OCI-LY7 (cell line): ENCODE measurements around the gene AKAP9. TPM values are rescaled to one million over a fixed set of nuclear protein-coding genes. Genes with fewer than 3 reads are reported as not detected.

Experiments
- BruUV-seq: library from RNA; stranded (reverse); fragments of 400-500 nt; replicated peaks from 2 replicates; lab custom pipeline; 2021; lab: Mats Ljungman, UMichigan
- CTCF ChIA-PET: fragments of 300-600 bp; sonication (Branson Sonifier 250); formaldehyde crosslinking; loops from one replicate; lab custom pipeline; 2022; ENCODE audit warnings: antibody characterized with exemption; ENCODE audit not compliant: unreplicated experiment; lab: Charles Lee
- POLR2A ChIA-PET: fragments of 300-600 bp; sonication (Branson Sonifier 250); formaldehyde crosslinking; loops from one replicate; lab custom pipeline; 2022; ENCODE audit warnings: antibody characterized with exemption; lab: Charles Lee
- DNase-seq: peaks from one replicate; pipeline ENCODE4 v3.0.0-alpha.2; 2015; ENCODE audit warnings: low spot score
- H2AFZ ChIP-seq: fragments of 200-600 bp; sonication (generic), shearing (Covaris generic); 2 replicates; pipeline ENCODE4 v1.6.1; 2014; ENCODE audit warnings: mild to moderate bottlenecking, antibody characterized with exemption, low read length, moderate library complexity
- H3K27ac ChIP-seq: fragments of 200-600 bp; sonication (generic); 2 replicates; pipeline ENCODE4 v1.5.1; 2014; ENCODE audit warnings: mixed run types, low read depth, mild to moderate bottlenecking, moderate library complexity, low read length, inconsistent platforms; ENCODE audit not compliant: poor library complexity, severe bottlenecking
- H3K36me3 ChIP-seq: fragments of 200-600 bp; sonication (generic); 2 replicates; pipeline ENCODE4 v1.6.1; 2014; ENCODE audit warnings: mild to moderate bottlenecking, antibody characterized with exemption, low read length, moderate library complexity, mixed read lengths; ENCODE audit not compliant: insufficient read depth
- H3K4me1 ChIP-seq: fragments of 200-600 bp; sonication (generic); 2 replicates; pipeline ENCODE4 v1.5.1; 2014; ENCODE audit warnings: mild to moderate bottlenecking, low read length; ENCODE audit not compliant: insufficient read depth, poor library complexity, severe bottlenecking
- H3K4me2 ChIP-seq: fragments of 200-600 bp; sonication (generic); 2 replicates; pipeline ENCODE4 v1.6.1; 2014; ENCODE audit warnings: mild to moderate bottlenecking, low read length
- H3K4me3 ChIP-seq: fragments of 200-600 bp; sonication (generic); 2 replicates; pipeline ENCODE4 v1.5.1; 2014; ENCODE audit warnings: mild to moderate bottlenecking, low read depth, low read length; ENCODE audit not compliant: poor library complexity, severe bottlenecking
- H3K79me2 ChIP-seq: fragments of 200-600 bp; sonication (generic); 2 replicates; pipeline ENCODE4 v1.6.1; 2016; ENCODE audit warnings: low read depth, mild to moderate bottlenecking, low read length, moderate library complexity, mixed read lengths; ENCODE audit not compliant: insufficient read depth
- H3K9me2 ChIP-seq: fragments of 200-600 bp; sonication (generic); 2 replicates; pipeline ENCODE4 v1.6.1; 2016; ENCODE audit warnings: mild to moderate bottlenecking, low read length, mixed read lengths; ENCODE audit not compliant: insufficient read depth
- H3K9me3 ChIP-seq: fragments of 200-600 bp; sonication (generic); 2 replicates; pipeline ENCODE4 v1.6.1; 2014; ENCODE audit warnings: mild to moderate bottlenecking, mixed run types, low read length, mixed read lengths
- H4K20me1 ChIP-seq: fragments of 200-600 bp; sonication (generic); 2 replicates; pipeline ENCODE4 v1.6.1; 2014; ENCODE audit warnings: mild to moderate bottlenecking, antibody characterized with exemption, low read length, moderate library complexity, mixed read lengths; ENCODE audit not compliant: insufficient read depth
- EZH2phosphoT487 ChIP-seq: fragments of 200-600 bp; sonication (generic); IDR thresholded peaks from 2 replicates; pipeline ENCODE4 v1.6.1; 2018; ENCODE audit warnings: low read depth, borderline replicate concordance, mild to moderate bottlenecking, mixed run types, antibody characterized with exemption, low read length, moderate library complexity, mixed read lengths
- intact Hi-C: fragments of 100-400 bp; cut with micrococcal nuclease; formaldehyde crosslinking; loops from one replicate; pipeline ENCODE4 v1.10.0; 2022; ENCODE audit not compliant: unreplicated experiment
- total RNA-seq, 2 experiments: library from RNA; depleted of rRNA in 1 of 2; stranded (reverse); fragments of >200 nt in 1 of 2; shearing (Covaris generic) in 1 of 2; gene quantifications; 2 replicates each; pipeline ENCODE4 v1.2.3, GENCODE V29; 2014 to 2022
- TF ChIP-seq, protein P1 (sequence below): fragments of 200-600 bp; sonication (generic); conservative IDR thresholded peaks from 2 replicates; pipeline ENCODE4 v1.5.1; 2014; ENCODE audit warnings: mild to moderate bottlenecking, antibody characterized with exemption, low read length, moderate library complexity, mixed read lengths

AKAP9 gene
- total RNA-seq, 2 experiments from 2014 or later = 32.6 to 38.1 TPM

DNA sequence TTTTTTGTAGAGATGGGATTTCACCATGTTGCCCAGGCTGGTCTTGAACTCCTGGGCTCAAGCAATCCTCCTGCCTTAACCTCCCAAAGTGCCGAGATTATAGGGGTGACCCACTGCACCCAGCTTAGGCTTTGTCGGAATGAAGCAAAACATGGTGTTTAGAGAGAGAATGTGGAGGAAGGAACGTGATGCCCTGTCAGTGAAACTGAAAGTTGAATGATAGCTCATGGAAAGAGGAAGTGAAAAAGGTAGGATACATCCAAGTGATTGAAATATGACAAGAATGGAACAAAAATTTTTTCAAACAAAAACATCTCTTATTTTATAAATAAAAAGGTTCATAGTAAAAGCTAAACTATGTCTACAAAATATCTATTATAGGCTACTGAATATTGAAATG, 5.9 kb downstream of the AKAP9 start:
- Histone ChIP-seq H4K20me1 (peaks cover 12% of the 10 kb centered on the region; the same call in 1 of the 2 replicates), H3K36me3 (peaks cover 9% of the 10 kb centered on the region), H3K79me2 (peaks cover 90% of the 10 kb centered on the region), H3K4me3 (no peak overlapping the region), H2AFZ (no peak overlapping the region), H3K9me2 (no peaks in the 10 kb centered on the region), H3K4me2 (peak overlapping the region; percentile 17; the same call in 1 of the 2 replicates), H3K4me1 (peaks cover 21% of the 10 kb centered on the region), H3K9me3 (no peaks in the 10 kb centered on the region), H3K27ac (no peak overlapping the region)
- no TSS peak for BruUV-seq
- intact Hi-C loops = loop anchor here (10.0 kb wide), 2 partner anchors 298 to 888 kb away; partner anchors contain the start of genes ANKIB1, CDK6 and KRIT1
- POLR2A ChIA-PET = interaction anchor here (0.6 to 1.8 kb wide), 13 partner anchors 10 to 613 kb away, joined by 3 to 7 read pairs (median 4); partner anchors contain the start of gene MTERF1
- no peak for DNase-seq
- no peak for TF ChIP-seq EZH2phosphoT487
- TF ChIP-seq, protein P1, sequence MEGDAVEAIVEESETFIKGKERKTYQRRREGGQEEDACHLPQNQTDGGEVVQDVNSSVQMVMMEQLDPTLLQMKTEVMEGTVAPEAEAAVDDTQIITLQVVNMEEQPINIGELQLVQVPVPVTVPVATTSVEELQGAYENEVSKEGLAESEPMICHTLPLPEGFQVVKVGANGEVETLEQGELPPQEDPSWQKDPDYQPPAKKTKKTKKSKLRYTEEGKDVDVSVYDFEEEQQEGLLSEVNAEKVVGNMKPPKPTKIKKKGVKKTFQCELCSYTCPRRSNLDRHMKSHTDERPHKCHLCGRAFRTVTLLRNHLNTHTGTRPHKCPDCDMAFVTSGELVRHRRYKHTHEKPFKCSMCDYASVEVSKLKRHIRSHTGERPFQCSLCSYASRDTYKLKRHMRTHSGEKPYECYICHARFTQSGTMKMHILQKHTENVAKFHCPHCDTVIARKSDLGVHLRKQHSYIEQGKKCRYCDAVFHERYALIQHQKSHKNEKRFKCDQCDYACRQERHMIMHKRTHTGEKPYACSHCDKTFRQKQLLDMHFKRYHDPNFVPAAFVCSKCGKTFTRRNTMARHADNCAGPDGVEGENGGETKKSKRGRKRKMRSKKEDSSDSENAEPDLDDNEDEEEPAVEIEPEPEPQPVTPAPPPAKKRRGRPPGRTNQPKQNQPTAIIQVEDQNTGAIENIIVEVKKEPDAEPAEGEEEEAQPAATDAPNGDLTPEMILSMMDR = no peak
- CTCF ChIA-PET = no interaction called here

DNA sequence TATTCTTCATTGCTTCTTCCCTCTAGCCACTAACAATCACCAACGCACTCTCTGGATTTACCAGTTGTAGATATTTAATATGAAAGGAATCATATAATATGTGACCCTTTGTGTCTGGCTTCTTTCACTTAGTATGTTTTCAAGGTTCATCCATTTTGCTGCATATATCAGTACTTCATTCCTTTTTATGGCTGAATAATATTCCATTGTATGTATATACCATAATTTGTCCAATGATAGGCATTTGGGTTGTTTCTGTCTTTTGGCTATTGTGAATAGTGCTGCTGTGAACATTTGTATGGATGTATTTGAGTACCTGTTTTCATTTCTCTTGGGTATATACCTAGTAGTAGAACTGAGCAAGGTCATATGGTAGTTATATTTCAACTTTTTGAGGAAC, 7.3 kb downstream of the AKAP9 start:
- ChIA-PET CTCF (no interaction called here), POLR2A (no interaction called here)
- no peak for DNase-seq
- no peak overlapping the region for H3K27ac ChIP-seq
- H3K4me1 ChIP-seq = peaks cover 11% of the 10 kb centered on the region
- no peak overlapping the region for H2AFZ ChIP-seq
- intact Hi-C loops = loop anchor here (10.0 kb wide), 2 partner anchors 297 to 887 kb away; partner anchors contain the start of genes ANKIB1, CDK6 and KRIT1
- BruUV-seq = no TSS peak
- TF ChIP-seq, protein P1 = no peak
- TF ChIP-seq EZH2phosphoT487 = no peak
- no peaks in the 10 kb centered on the region for H3K9me3 ChIP-seq
- H3K36me3 ChIP-seq = peaks cover 9% of the 10 kb centered on the region
- H4K20me1 ChIP-seq = peaks cover 15% of the 10 kb centered on the region
- no peak overlapping the region for H3K4me2 ChIP-seq
- H3K9me2 ChIP-seq = no peaks in the 10 kb centered on the region
- H3K79me2 ChIP-seq = peaks cover 82% of the 10 kb centered on the region
- H3K4me3 ChIP-seq = no peak overlapping the region

DNA sequence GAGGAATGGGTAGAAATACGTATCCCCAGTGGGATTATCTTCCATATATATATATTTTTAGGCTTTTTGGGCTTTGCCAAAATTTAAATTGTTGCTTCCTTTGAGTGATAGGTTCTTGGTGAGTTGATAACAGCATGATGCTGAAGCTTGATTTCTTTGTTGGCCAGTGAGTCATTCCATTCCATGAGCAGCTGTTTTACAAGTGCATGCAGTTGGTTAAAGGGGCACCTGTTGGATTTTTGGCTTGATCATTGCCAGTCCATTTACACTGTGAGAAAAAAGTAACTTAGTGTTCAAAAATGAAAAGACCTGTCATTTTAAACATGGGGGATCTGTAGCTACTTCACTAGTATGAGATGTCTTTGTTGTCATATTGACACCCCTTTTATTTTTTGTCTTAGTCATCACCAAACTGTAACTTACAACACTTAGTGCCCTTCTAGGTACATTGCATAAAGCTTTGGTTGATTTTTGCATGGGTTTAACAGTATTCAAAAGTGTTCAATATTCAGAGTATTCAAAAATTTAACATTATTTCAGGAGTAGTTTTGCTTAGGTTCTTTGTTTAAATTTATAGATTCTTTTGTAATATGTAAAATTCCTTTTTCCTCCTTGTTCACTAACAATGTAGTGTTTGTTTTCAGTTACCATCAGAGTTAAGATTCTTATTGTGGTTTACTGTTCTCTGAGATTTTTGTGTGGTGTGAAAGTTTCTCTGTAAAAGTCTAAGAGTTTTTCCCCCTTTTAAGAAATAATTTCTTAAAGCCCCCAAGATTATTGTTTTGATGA, 8.8 kb downstream of the AKAP9 start:
- CTCF ChIA-PET = no interaction called here
- intact Hi-C loops = loop anchor here (10.0 kb wide), 2 partner anchors 295 to 885 kb away; partner anchors contain the start of genes ANKIB1, CDK6 and KRIT1

More for the DNA sequence above, 8.8 kb downstream of the AKAP9 start:
- POLR2A ChIA-PET = no interaction called here
- Histone ChIP-seq H3K27ac (no peak overlapping the region), H3K4me1 (peaks cover 11% of the 10 kb centered on the region), H3K4me2 (no peak overlapping the region), H3K79me2 (peaks cover 71% of the 10 kb centered on the region), H3K4me3 (no peak overlapping the region), H3K9me3 (no peaks in the 10 kb centered on the region), H4K20me1 (peaks cover 11% of the 10 kb centered on the region), H3K36me3 (peaks cover 9% of the 10 kb centered on the region), H2AFZ (no peak overlapping the region), H3K9me2 (no peaks in the 10 kb centered on the region)
- no TSS peak for BruUV-seq
- DNase-seq = no peak
- TF ChIP-seq, protein P1 = no peak
- TF ChIP-seq EZH2phosphoT487 = no peak
